ENCODE data around the gene AQP1.

Gene AQP1

GRCh38 chr7:30911561-30911969 is at the start of gene AQP1:
Gene AQP1 (plus strand): TSS chr7:30911853. CDS start chr7:30911910, 57 bp downstream.
- DNase-seq: no peak

GRCh38 chr7:30862995-30863705 is 48.5 kb upstream of the AQP1 start:
- no peak for DNase-seq

DNA sequence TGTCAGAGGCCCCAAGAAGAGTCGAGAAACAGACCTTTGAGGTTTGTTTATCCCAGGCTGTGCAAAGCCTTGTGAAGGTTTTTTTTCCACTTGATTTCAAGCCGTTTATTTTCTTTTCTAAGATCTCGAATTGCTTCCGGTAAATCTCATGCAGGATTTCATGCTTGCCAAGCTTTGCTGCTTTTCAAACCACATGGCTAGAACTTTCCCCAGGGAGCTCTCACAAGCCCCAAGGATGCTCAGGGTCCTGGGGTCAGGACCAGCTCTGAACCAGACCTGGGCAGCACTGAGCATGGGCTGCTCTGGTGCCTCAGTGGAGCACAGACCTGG is 48.0 kb upstream of the AQP1 start:
- DNase-seq: no peak

- no peak for DNase-seq
Observed at GRCh38 chr7:30864101-30864500, 47.6 kb upstream of the AQP1 start.

DNA sequence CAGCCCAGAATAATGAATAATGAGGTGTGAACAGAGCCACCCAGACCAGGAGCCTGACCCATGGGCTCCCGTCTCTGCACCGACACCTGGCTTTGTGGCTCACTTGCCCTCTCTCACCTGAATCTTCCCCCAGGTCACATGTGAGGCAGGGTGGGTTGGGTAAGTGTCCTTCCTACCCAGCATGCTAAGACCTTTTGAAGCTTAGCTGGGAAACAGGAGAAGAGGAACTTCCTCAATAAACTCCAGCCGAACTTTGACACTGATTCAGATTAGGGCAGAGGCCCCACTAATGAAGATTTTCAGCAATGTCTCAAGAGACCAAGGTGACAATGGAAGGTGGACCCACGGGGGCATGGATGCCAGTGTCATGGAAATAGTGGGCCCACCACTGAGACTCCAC is 46.6 kb upstream of the AQP1 start:
- DNase-seq: no peak

- no peak for DNase-seq
Observed at GRCh38 chr7:30865821-30866220, 45.8 kb upstream of the AQP1 start.

DNA sequence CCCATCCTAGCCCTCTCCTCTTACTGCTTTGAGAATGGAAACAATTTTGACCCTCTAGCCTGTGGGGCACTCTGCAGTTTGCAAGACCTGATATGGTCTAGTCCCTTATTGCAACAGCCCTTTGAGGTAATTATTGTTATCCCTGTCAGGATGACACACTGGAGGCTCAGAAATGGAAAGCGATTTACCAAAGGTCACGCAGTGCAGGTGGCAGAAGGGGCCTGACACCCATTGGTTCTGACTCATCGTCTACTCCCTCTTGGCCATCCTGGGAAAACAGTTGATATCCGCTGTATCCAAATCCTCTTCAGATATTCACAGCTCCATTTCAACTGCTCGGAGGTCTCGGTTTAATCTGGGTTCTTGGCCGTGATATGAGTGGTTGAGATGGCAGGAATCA is 44.7 kb upstream of the AQP1 start:
- no peak for DNase-seq

GRCh38 chr7:30867483-30867882 is 44.2 kb upstream of the AQP1 start:
- no peak for DNase-seq

GRCh38 chr7:30869794-30870611 is 41.6 kb upstream of the AQP1 start:
- no peak for DNase-seq

DNA sequence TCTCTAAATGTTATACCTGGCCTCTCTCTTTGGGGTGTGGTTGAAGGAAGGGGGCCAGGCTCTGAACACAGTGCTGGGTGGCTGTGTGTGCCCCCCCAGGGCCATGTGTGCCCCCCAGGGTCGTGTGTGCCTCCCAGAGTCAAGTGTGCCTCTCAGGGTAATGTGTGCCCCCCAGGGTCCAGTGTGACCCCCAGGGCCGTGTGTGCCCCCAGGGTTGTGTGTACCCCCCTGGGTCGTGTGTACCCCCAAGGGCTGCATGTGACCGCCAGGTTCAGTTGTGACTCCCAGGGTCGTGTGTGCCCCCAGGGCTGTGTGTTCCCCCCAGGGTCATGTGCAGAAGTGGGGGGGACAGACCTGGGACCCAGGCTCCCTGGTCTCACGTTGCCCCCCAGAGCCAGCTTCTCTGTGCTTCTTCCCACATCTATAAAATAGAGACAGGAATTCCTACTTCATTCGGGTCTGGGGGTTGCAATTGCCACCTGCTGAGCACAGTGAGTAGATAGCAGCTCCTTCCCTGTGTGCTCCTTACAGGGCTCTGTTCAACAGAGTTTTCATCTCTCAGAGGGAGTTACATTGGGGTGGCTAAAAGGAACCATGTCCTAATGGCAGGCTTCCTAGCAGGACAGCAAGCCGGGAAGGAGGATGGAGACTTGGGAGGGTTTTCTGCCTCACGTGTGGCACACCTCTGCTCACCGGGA is 40.7 kb upstream of the AQP1 start:
- no peak for DNase-seq

DNA sequence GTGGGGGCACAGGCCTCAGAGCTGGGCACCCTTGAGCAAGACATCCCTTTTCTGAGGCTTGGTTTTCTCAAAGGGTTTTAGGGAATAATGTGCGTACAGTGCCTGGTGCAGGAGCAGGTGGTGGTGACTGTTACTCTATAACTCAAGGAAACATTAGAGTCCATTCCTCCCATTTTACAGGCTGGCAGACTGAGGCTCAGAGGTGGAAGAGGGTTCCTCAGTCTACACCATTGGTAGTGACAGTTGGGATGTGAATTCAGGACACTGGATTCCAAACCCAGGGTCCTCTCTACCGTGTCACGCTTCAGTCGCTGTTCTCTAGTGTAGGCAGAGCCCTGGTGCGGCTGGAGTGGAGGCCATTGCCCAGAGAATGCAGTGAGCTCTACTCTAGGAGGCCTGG is 40.0 kb upstream of the AQP1 start:
- no peak for DNase-seq

DNA sequence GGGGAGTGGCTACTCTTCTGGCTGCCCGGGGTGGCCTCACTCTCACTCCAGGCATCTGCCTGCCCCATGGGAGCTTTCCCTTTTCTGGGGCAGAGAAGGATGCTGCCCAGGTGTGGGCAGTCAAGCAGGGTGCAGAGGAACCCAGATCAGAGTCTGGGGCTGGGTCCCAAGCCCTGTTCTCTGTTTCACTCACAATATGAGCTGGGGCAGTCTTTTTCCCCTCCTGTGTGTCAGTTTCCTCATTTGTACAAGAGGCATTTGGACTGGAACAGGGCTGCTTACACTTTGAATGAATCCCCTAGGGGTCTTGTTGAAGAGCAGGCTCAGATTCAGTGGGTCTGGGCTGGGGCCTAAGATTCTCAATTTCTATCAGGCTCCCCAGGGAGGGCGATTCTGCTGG is 38.4 kb upstream of the AQP1 start:
- DNase-seq: no peak

- DNase-seq: no peak
Observed at GRCh38 chr7:30873656-30874055, 38.0 kb upstream of the AQP1 start.

DNA sequence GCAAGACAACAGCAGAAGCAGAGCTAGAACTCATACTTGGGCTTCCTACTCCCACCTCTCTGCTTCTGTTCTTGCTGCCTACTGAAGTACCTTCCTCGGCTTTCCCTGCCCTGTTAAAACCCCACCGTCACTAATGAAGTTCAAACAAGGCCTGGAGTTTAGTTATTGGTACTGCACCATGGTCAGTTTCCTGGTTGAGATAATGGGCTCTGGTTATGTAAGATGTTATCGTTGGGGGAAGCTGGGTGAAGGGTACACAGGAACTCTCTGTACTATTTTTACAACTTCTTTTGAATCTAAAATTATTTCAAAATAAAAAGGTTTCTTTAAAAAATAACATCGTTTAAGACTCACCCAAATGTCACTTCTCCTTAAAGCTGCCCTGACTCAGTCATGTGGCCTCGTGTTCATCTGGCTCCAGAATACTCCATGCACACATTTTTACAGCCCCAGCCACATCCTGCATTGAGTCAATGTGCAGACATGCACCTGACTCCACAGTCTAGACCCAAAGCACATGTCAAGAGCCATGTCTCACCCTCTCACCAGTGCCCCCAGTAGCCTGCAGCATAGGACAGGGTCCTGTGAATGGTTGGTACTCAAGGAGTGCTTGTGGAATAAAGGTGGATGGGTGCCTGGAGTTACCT is 36.9 kb upstream of the AQP1 start:
- no peak for DNase-seq

DNA sequence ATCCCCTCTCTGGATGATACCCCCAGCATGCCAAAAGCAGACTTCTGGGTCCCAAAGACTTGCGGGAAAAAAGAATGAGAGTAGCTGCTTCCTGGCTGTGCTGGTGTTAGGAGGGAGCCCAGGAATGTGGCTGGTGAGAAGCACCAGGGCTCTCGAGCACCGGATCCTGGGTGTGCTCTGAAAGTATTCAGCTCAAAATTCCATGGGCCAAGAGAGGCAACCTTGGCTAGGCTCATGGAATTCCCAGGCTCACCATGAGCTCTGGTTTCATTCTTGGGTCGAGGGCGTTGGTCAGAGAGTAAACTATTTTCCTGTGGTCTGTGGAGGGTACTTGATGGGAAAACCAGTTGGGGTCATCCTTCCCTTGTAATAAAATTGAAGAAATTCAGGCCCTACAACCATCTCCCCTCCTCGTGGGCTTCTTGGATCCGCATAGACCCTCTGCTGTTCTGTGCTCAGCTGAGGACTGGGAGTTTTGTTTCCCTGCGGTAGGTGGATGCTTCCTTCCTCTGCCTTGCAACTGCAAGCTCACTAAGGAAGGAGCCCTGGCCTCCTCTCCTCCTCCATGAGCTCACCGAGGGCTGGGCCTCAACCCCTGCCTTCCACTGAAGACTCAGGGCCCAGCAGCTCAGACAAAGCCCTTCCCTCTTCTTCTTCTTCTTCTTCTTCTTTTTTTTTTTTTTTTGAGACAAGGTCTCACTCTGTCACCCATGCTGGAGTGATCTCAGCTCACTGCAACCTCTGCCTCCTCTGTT is 34.5 kb upstream of the AQP1 start:
- DNase-seq: no peak

GRCh38 chr7:30877993-30878392 is 33.7 kb upstream of the AQP1 start:
- no peak for DNase-seq

DNA sequence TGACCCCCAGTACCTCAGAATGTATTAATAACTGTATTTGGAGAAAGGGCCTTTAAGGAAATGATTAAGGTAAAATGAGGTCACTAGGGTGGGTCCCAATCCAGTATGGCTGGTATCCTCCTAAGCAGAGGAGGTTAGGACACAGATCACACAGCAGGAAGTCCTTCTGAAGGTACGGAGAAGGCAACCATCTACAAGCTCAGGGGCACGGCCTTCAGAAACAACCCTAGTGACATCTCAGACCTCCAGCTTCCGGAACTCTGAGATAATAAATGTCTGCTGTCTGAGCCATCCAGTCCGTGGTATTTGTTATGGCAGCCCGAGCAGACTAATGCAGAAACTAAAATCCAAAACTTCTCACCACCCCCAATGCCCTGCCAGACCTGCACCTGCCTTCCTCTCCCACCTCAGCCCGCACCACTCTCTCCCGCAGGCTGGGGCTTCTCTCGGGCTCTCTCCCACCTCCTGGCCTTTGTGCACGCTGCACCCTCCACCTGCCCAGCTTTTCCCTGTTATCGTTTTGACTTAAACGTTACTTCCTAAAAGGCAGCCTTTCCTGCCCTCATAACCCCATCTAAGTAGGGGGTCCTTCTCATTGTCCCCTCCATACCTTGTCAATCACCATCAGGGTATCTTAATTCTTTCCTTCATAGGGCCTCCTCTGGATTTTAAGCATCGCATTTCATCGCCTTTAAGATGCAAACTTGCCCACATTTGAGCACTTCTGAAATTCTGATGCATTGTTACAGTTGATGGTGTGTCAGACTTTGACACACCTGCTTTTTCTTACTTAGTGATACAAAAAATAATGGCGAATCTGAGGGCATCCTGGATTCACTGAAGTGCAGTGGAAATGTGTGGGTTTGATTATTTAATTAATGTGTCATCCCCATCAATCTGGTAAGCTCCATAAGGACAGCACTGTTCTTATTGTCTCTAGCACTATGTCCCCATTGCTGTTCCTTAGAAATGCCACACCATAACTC is 32.2 kb upstream of the AQP1 start:
- no peak for DNase-seq

DNA sequence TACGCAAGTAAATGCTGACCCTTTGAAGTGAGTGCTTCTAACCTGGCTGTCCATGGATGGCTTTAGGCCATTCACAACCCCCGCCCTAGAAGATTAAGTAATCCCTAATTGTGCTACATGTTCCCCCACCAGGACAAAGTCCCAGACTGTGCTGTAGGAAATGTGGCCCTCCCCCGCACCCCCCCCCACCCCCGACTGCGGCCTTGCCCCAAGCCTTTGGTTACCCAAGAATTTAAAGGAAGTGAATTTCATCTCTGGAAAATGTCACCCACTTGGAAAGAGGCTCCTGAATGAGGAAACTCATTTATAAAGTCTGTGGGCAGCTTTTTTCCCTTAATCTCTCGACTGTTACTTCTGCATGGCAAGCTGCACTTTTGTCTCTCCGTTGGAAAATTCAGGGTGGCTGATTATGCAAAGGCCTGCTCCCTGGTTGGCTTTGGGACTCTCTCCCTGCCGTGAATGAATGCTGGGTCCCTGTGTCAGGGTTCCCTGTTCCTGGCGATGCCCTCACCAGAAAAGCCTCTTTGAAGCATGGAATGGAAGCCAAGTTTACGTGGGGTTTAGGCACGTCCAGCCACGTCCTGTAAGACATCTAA is 31.4 kb upstream of the AQP1 start:
- no peak for DNase-seq

DNA sequence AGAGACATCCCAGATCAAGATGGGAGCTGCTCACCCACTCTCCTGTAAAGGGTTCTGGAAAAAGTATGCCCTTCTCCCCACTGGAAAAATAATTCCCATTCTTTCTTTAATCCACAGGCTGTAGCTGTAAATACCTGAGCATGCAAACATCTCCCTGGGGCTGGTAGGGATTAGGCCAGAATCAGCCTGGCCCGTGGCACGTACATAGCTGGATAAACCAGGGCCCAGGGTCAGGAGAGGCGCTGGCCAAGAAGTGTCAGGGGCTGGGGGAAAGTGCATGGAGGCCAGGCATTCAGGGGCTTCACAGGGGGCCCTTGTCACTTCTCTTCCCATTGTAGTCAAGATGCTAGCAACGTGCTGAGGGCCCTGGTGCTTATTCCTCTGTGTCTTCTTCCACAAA is 30.7 kb upstream of the AQP1 start:
- DNase-seq: no peak

- no peak for DNase-seq
Observed at GRCh38 chr7:30881448-30881847, 30.2 kb upstream of the AQP1 start.

DNA sequence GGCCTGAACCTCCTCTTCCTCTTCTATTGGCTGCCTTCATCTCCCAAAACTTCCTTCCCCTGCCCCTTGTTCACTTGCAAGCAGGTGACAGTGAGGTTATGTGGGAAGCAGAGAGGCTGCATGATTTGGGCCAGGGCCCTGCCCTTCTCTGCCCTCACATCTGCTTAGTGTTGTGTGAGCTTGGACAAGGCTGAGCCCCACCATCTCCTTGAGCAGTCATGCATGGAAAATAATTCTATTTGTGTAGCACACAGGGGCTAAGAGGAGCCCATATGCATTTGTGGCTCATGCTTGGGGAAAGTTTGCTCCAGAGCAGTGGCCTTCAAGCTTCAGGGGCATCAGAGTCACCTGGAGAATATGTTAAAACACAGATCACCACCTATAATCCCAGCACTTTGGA is 26.8 kb upstream of the AQP1 start:
- no peak for DNase-seq
